Fibroblast of pulmonary artery (primary cell): ENCODE data around the gene NKX2-8.
"Not testable (repeated sequence)": the region's sequence is repeated elsewhere in the genome, so short reads cannot be mapped to it uniquely, and the experiment has no call there.

Source experiments
- DNase-seq: peaks from one replicate; pipeline ENCODE4 v3.0.0-alpha.2; 2010; ENCODE audit warnings: low read depth
- H3K4me3 ChIP-seq: replicated peaks from 2 replicates; pipeline ENCODE4 v1.5.1; 2011; ENCODE audit warnings: low read depth, mild to moderate bottlenecking, control low read depth, low read length, moderate library complexity
- CTCF ChIP-seq: IDR thresholded peaks from 2 replicates; pipeline ENCODE4 v1.5.1; 2011; ENCODE audit warnings: mild to moderate bottlenecking, control low read depth, low read length, inconsistent platforms; ENCODE audit errors: missing control alignments

The NKX2-8 gene

GRCh38 chr14:36553656-36554260 lies 28.7 kb downstream of the NKX2-8 start:
- H3K4me3 ChIP-seq: no peak overlapping the region
- peak; percentile 77 for TF ChIP-seq CTCF
- peak; percentile 63 for DNase-seq

DNA sequence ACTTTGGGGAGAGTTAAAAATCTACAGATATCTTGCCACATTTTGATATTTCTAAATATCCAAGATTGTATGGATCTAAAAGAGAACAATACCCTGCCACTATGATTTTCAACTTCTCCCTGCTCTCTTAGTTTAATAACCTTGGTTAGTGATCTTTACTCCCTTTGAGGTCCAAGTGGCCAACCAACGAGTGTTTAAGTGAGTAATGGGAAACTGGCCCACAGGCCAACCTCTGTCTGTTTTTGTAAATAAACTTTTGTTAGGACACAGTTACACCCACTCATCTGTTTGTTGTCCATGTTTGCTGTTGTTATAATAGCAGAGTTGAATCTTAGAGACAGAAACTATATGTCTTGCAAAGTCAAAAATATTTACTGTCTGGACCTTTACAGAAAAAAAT lies 31.5 kb downstream of the NKX2-8 start:
- no peak for DNase-seq
- TF ChIP-seq CTCF: no peak
- H3K4me3 ChIP-seq: no peak overlapping the region

DNA sequence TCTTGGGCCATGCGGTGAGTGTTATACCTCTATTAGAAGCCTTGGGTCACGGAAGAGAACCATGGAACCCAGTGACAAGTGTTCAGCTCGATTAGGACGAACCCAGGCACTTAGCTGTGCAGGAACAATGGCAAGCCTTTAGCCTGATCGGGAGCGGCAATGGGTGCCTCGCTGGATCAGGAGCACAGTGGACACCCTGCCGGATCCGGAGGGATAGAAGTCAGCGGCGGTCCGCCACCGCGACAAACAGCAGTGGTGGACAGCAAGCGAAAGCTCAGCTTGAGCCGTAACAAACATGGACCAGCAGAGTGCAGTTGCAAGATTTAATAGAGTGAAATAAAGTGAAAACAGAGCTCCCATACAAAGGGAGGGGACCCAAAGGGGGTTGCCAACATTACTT lies 38.1 kb downstream of the NKX2-8 start:
- not testable (repeated sequence) for DNase-seq, H3K4me3 ChIP-seq

- H3K4me3 ChIP-seq: no peak overlapping the region
- TF ChIP-seq CTCF: no peak
- DNase-seq: no peak
These were observed 44.4 kb downstream of the NKX2-8 start for GRCh38 chr14:36538051-36538450.
